Keratinocyte (primary cell): ENCODE data around the gene IFNAR1. TPM values are rescaled to one million over a fixed set of nuclear protein-coding genes. Genes with fewer than 3 reads are reported as not detected.

Source experiments
- DNase-seq: peaks from one replicate; pipeline ENCODE4 v3.0.0-alpha.2; 2011; ENCODE audit warnings: low read depth, missing footprints, low spot score
- FAIRE-seq: peaks from 2 replicates; lab custom pipeline; 2011; peaks lifted over from hg19 to GRCh38; lab: Jason Lieb, UNC
- H2AFZ ChIP-seq: 2 replicates; pipeline ENCODE4 v1.6.0; 2012; ENCODE audit warnings: low read length, control low read depth, inconsistent platforms; ENCODE audit not compliant: control insufficient read depth
- H3K27ac ChIP-seq: 2 replicates; pipeline ENCODE4 v1.5.1; 2011; ENCODE audit warnings: low read length; ENCODE audit not compliant: control insufficient read depth, insufficient read depth
- H3K27me3 ChIP-seq: 3 replicates; pipeline ENCODE4 v1.6.0; 2011; ENCODE audit warnings: low read length; ENCODE audit not compliant: control insufficient read depth, insufficient read depth; ENCODE audit errors: extremely low read depth
- H3K36me3 ChIP-seq, 2 experiments: 2 replicates in 1 of 2; 3 replicates in 1 of 2; pipeline ENCODE4 v1.5.1; 2011; ENCODE audit warnings: low read length in 2 of 2, mild to moderate bottlenecking in 1 of 2; ENCODE audit not compliant: control insufficient read depth in 2 of 2, insufficient read depth in 2 of 2; ENCODE audit errors: extremely low read depth in 1 of 2
- H3K4me1 ChIP-seq: 3 replicates; pipeline ENCODE4 v1.5.1; 2011; ENCODE audit warnings: low read length; ENCODE audit not compliant: control insufficient read depth, insufficient read depth; ENCODE audit errors: extremely low read depth
- H3K4me2 ChIP-seq: 3 replicates; pipeline ENCODE4 v1.6.0; 2011; ENCODE audit warnings: low read depth, low read length; ENCODE audit not compliant: control insufficient read depth, insufficient read depth; ENCODE audit errors: extremely low read depth
- H3K4me3 ChIP-seq, 3 experiments: fragments of 200-600 bp in 1 of 3; sonication (generic) in 1 of 3; 2 replicates in 2 of 3; 3 replicates in 1 of 3; pipeline ENCODE4 v1.5.1; 2011 to 2016; ENCODE audit warnings: low read length in 3 of 3, mild to moderate bottlenecking in 3 of 3, control low read depth in 2 of 3, inconsistent platforms in 1 of 3, low read depth in 1 of 3, mixed read lengths in 1 of 3, mixed run types in 1 of 3, moderate library complexity in 1 of 3; ENCODE audit not compliant: control insufficient read depth in 2 of 3, insufficient read depth in 2 of 3; ENCODE audit errors: extremely low read depth in 1 of 3
- H3K79me2 ChIP-seq: 2 replicates; pipeline ENCODE4 v1.6.0; 2012; ENCODE audit warnings: low read length; ENCODE audit not compliant: control insufficient read depth, insufficient read depth
- H3K9ac ChIP-seq: 3 replicates; pipeline ENCODE4 v1.6.0; 2011; ENCODE audit warnings: low read length; ENCODE audit not compliant: control insufficient read depth, insufficient read depth; ENCODE audit errors: extremely low read depth
- H3K9me1 ChIP-seq: 3 replicates; pipeline ENCODE4 v1.6.0; 2011; ENCODE audit warnings: low read length; ENCODE audit not compliant: control insufficient read depth, insufficient read depth; ENCODE audit errors: extremely low read depth
- H3K9me3 ChIP-seq: 2 replicates; pipeline ENCODE4 v1.5.1; 2012; ENCODE audit warnings: low read depth, low read length; ENCODE audit not compliant: control insufficient read depth
- H4K20me1 ChIP-seq: 3 replicates; pipeline ENCODE4 v1.6.0; 2011; ENCODE audit warnings: low read length; ENCODE audit not compliant: control insufficient read depth, insufficient read depth; ENCODE audit errors: extremely low read depth
- CTCF ChIP-seq, 3 experiments: IDR thresholded peaks in 1 of 3; conservative IDR thresholded peaks in 1 of 3; optimal IDR thresholded peaks in 1 of 3; 2 replicates in 2 of 3; 3 replicates in 1 of 3; pipeline versions ENCODE3 to v1.5.1; 2011; ENCODE audit warnings: low read length in 3 of 3, mild to moderate bottlenecking in 3 of 3, moderate library complexity in 2 of 3, control low read depth in 1 of 3, inconsistent platforms in 1 of 3; ENCODE audit not compliant: insufficient read depth in 2 of 3; ENCODE audit errors: extremely low read depth in 1 of 3
- EZH2 ChIP-seq: IDR thresholded peaks from one replicate; pipeline ENCODE4 v1.6.1; 2012; ENCODE audit warnings: inconsistent platforms, mild to moderate bottlenecking, low read length, moderate library complexity
- dilution Hi-C: fragments of 300-500 bp; cut with MboI; formaldehyde crosslinking; loops from one replicate; pipeline ENCODE4 v1.7.0; 2020; ENCODE audit warnings: low sequenced_read_pairs; ENCODE audit not compliant: extremely low pct_ligation_motif_present
- polyA plus RNA-seq, 5 experiments: library from polyadenylated mRNA; depleted of rRNA in 3 of 5; stranded (reverse) in 3 of 5; stranded (forward) in 1 of 5; unstranded in 1 of 5; fragments of >200 nt; gene quantifications; 1 replicate in 1 of 5; 2 replicates in 3 of 5; 3 replicates in 1 of 5; pipeline versions ENCODE4 v1.2.1 to v1.2.3, GENCODE V29; 2011 to 2012; ENCODE audit warnings: missing spikeins in 2 of 5, low read depth in 1 of 5, low replicate concordance in 1 of 5

IFNAR1 gene
- polyA plus RNA-seq, 1 donor (not counting 4 experiments of a cell fraction or from before 2014, with no cell fraction given), result 12.6 TPM

- Histone ChIP-seq H3K9me1 (no peaks in the 10 kb centered on the region), H3K4me1 (no peaks in the 10 kb centered on the region), H3K27me3 (no peaks in the 10 kb centered on the region), H3K79me2 (no peaks in the 10 kb centered on the region), H3K36me3 (no peaks in the 10 kb centered on the region), H3K9ac (no peak overlapping the region), H2AFZ (no peak overlapping the region), H3K9me3 (peaks cover 22% of the 10 kb centered on the region), H3K27ac (no peak overlapping the region), H3K4me3 (no peak overlapping the region), H4K20me1 (no peaks in the 10 kb centered on the region), H3K4me2 (no peak overlapping the region)
- no peak for FAIRE-seq
- TF ChIP-seq EZH2 (no peak), CTCF (optimal IDR thresholded peaks at IDR 0.05 in 1 of 3, IDR thresholded peaks at IDR 0.05 in 1 of 3, conservative IDR thresholded peaks at IDR 0.05 in 1 of 3; ENCODE audit: extremely low read depth in 1 of 3, insufficient read depth in 2 of 3, low read length in 3 of 3) (no peak)
- dilution Hi-C loops, result no loop called here
- DNase-seq, result no peak
These were observed 43.4 kb downstream of the IFNAR1 start for GRCh38 chr21:33368124-33368523.

- no peak for DNase-seq
- H3K79me2 ChIP-seq, result no peaks in the 10 kb centered on the region
- no peak overlapping the region for H2AFZ ChIP-seq
- no peak overlapping the region for H3K4me2 ChIP-seq
- dilution Hi-C loops, result no loop called here
- peaks cover 22% of the 10 kb centered on the region for H3K9me3 ChIP-seq
- no peak overlapping the region for H3K4me3 ChIP-seq
- FAIRE-seq, result no peak
- H3K9me1 ChIP-seq, result no peaks in the 10 kb centered on the region
- no peaks in the 10 kb centered on the region for H3K27me3 ChIP-seq
- H3K36me3 ChIP-seq, result no peaks in the 10 kb centered on the region
- H4K20me1 ChIP-seq, result no peaks in the 10 kb centered on the region
- H3K4me1 ChIP-seq, result peaks cover 4% of the 10 kb centered on the region
- no peak overlapping the region for H3K9ac ChIP-seq
- TF ChIP-seq EZH2, result no peak
- TF ChIP-seq CTCF (optimal IDR thresholded peaks at IDR 0.05 in 1 of 3, IDR thresholded peaks at IDR 0.05 in 1 of 3, conservative IDR thresholded peaks at IDR 0.05 in 1 of 3; ENCODE audit: extremely low read depth in 1 of 3, insufficient read depth in 2 of 3, low read length in 3 of 3), result no peak
- H3K27ac ChIP-seq, result no peak overlapping the region
These were observed 43.8 kb downstream of the IFNAR1 start for GRCh38 chr21:33368576-33368975.
